Mesothelial cell of epicardium (in vitro differentiated cells): Measurements from ENCODE around the gene ZG16B. TPM values are rescaled to one million over a fixed set of nuclear protein-coding genes. Genes with fewer than 3 reads are reported as not detected.

Experiments
- DNase-seq, 2 experiments: peaks; one replicate each; pipeline ENCODE4 v3.0.0; 2021; ENCODE audit warnings: low spot score in 2 of 2; ENCODE audit not compliant: unreplicated experiment in 2 of 2
- H3K27ac Mint-ChIP-seq: 2 replicates; pipeline ENCODE4 v1.8.0; 2021; ENCODE audit warnings: mixed read lengths
- H3K27me3 Mint-ChIP-seq: 2 replicates; pipeline ENCODE4 v1.8.0; 2021; ENCODE audit warnings: low read depth, mixed read lengths
- H3K36me3 Mint-ChIP-seq: 2 replicates; pipeline ENCODE4 v1.8.0; 2021; ENCODE audit warnings: mixed read lengths
- H3K4me1 Mint-ChIP-seq: 2 replicates; pipeline ENCODE4 v1.8.0; 2021; ENCODE audit warnings: mixed read lengths
- H3K4me3 Mint-ChIP-seq: 2 replicates; pipeline ENCODE4 v1.8.0; 2021; ENCODE audit warnings: mild to moderate bottlenecking, moderate library complexity, mixed read lengths
- H3K9me3 Mint-ChIP-seq: 2 replicates; pipeline ENCODE4 v1.8.0; 2021; ENCODE audit warnings: mixed read lengths
- CTCF ChIP-seq: fragments of 200-600 bp; sonication (generic); IDR thresholded peaks from one replicate; pipeline ENCODE4 v1.5.0; 2021; ENCODE audit warnings: antibody characterized with exemption; ENCODE audit not compliant: unreplicated experiment
- total RNA-seq: library from RNA; stranded (reverse); gene quantifications from 3 replicates; pipeline ENCODE4 v1.2.1, GENCODE V29; 2021

Gene ZG16B
- total RNA-seq, 1 donor from 2014 or later = 0.51 TPM

DNA sequence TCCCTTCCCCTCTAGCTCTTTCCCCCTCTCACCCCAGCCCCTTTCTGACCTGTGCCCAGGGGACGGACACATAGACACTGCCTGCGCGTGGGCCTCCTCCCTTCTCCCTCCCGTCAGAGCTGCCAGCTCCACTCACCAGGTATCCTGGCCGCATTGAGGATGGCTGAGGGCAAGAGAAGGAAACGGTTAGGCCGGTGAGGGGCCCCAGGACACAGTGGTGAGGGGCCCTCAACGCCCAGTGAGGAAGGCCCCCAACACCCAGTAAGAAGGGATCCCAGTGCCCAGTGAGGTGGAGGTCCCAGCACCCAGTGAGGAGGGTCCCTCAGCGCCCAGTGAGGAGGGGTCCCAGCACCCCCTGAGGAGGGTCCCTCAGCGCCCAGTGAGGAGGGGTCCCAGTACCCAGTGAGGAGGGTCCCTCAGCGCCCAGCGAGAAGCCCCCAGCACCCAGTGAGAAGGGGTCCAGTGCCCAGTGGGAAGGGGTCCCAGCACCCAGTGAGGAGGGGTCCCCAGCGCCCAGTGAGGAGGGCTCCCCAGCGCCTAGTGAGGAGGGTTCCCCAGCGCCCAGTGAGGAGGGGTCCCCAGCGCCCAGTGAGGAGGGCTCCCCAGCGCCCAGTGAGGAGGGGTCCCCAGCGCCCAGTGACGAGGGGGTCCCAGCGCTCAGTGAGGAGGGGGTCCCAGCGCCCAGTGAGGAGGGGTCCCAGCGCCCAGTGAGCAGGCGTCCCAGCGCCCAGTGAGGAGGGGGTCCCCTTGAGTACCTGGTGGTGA, 26.8 kb downstream of the ZG16B start:
- Mint-ChIP-seq H3K27me3 (peaks cover 20% of the 10 kb centered on the region), H3K4me1 (peaks cover 5% of the 10 kb centered on the region)

DNA sequence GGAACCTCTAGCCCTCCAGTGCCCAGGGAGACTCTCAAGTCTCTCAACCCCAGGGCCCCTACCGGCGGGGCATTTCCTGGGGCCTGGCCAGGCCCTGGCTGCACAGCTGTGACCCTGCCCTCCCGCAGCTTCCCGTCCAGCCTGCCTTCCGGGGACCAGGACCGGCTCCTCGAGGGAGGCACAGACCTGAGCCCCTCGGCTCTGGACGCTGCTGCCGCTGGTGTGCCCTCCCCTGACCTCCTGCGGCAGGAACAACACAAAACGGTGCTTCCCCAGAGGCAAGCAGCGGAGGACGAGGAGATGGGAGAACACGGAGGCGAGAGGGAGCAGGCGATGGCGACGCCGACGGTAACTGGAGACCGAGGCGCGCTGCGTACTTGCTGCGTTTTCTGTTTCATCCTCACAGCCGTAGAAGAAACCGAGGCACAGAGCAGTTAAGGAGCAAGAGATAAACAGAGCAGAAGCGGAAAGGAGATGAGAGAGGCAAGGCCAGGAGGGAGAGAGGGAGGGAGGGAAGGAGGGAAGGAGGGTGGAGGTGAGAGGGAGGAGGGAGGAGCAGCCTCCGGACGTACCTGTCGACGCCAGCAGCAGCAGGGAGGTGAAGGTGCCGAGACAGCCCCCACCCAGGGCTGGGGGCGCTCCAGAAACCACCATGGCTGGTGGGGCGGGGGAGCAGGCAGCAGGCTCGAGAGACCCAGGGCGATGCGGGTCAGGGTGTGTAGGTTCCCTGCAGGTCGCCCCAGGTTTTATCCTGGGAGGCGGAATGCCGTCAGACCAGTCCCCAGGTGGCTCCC, 27.5 kb downstream of the ZG16B start, which contains the start of gene PRSS22:
PRSS22 (minus strand) TSS at position 720 of the 794 bp plus-strand sequence; CDS start at position 654, 66 bp downstream.
- TF ChIP-seq CTCF = no peak
- Mint-ChIP-seq H3K36me3 (peaks cover 11% of the 10 kb centered on the region), H3K4me1 (peaks cover 5% of the 10 kb centered on the region), H3K27ac (peak within 1 kb of the TSS; percentile 89), H3K9me3 (peaks cover 13% of the 10 kb centered on the region), H3K27me3 (peaks cover 20% of the 10 kb centered on the region), H3K4me3 (peak within 1 kb of the TSS; percentile 80)
- DNase-seq = peak in 1 of 2 experiments; percentile 57

More for the DNA sequence above, 26.8 kb downstream of the ZG16B start:
- peak overlapping the region; percentile 41 for H3K4me3 Mint-ChIP-seq
- H3K36me3 Mint-ChIP-seq = peaks cover 11% of the 10 kb centered on the region
- H3K9me3 Mint-ChIP-seq = peaks cover 13% of the 10 kb centered on the region
- H3K27ac Mint-ChIP-seq = no peak overlapping the region
- DNase-seq = no peak
- TF ChIP-seq CTCF = no peak

DNA sequence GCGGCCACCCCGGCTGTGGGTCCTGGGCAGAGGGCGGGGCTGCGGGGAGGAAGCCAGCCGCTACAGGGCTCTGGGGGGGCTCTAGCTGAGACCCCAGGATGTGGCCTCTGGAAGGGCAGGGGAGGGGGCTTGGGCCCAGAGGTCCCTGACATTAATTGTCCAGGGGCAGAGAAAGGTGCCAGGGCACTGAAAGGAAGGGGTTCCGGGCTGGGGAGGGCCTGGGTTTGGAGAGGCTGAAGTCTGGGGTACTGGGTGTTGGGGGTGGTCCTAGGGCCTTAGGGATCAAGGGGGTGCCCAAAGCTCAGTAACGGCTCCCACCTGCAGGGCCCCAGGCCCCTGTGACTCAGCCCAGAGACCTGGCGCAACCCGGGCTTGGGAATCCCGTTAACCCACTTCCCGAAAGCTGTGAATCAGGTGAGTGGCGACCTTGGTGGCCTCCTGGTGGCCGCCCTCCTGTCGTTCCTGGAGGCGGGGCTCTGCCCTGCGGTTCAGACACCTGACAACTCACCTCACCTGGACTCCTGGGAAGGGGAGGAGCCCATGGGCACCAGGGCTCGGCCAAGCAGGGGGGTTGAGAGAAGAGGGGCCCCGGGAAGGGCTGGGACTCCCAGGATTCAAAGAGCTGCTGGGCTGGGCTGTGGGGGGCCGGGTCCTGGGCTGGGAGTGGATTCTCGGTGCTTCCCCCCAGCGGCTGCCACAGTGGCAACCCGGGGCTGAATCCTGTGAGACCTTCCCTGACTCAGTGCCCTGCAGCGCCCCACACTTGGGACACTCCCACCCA, 28.3 kb downstream of the ZG16B start:
- Mint-ChIP-seq H3K4me3 (peak overlapping the region; percentile 80), H3K9me3 (peaks cover 13% of the 10 kb centered on the region), H3K4me1 (peaks cover 5% of the 10 kb centered on the region), H3K27me3 (peaks cover 20% of the 10 kb centered on the region), H3K27ac (no peak overlapping the region), H3K36me3 (peaks cover 11% of the 10 kb centered on the region)
- TF ChIP-seq CTCF = no peak
- no peak for DNase-seq

DNA sequence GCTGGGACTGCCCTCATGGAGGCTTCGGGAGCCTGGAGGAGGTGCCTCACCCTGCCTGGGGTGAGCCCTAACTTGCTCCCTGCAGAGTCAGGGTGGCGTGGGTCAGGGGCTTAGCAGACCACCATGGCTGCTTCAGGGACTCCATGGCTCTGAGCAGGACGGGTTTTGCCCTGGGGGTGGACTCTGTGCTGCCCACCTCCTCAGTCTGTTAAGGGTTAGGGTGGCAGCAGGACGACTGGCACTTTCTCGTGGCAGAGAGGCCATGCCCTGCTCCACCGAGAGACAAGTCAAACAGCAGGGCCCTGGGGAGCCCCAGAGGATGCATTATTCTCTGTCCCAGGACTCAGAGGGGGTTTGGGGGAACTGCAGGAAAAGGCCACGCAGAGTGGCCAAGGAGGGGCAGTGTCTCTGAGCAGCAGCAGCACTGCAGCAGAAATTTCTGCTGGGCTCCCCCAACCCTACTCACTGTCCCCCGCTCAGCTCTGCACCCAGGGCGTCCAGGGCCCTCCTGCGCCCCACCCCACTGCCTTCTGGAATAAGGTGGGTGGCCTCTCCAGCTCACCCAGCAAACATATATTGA, 29.7 kb downstream of the ZG16B start:
- H3K4me1 Mint-ChIP-seq = peaks cover 5% of the 10 kb centered on the region
- no peak for DNase-seq
- no peak overlapping the region for H3K4me3 Mint-ChIP-seq
- H3K27me3 Mint-ChIP-seq = peaks cover 31% of the 10 kb centered on the region
- peaks cover 2% of the 10 kb centered on the region for H3K36me3 Mint-ChIP-seq
- peaks cover 5% of the 10 kb centered on the region for H3K9me3 Mint-ChIP-seq
- no peak for TF ChIP-seq CTCF
- no peak overlapping the region for H3K27ac Mint-ChIP-seq
